HG02970 (cell line): ENCODE data around the gene NMT1.

Source experiments
- ATAC-seq: cut with Tn5 transposase; IDR thresholded peaks from one replicate; pipeline ENCODE4 v1.9.1; 2021; ENCODE audit warnings: mild to moderate bottlenecking, moderate library complexity, moderate number of reproducible peaks; ENCODE audit not compliant: unreplicated experiment, low FRiP score

Gene NMT1

GRCh38 chr17:45132320-45132571 lies 71.1 kb downstream of the NMT1 start, which contains the start of gene PLCD3:
Gene PLCD3 (minus strand): TSS chr17:45132515. CDS start chr17:45132410, 105 bp downstream.
- ATAC-seq, result no peak

- ATAC-seq, result no peak
Measured at GRCh38 chr17:45132572-45133463, 71.7 kb downstream of the NMT1 start.

DNA sequence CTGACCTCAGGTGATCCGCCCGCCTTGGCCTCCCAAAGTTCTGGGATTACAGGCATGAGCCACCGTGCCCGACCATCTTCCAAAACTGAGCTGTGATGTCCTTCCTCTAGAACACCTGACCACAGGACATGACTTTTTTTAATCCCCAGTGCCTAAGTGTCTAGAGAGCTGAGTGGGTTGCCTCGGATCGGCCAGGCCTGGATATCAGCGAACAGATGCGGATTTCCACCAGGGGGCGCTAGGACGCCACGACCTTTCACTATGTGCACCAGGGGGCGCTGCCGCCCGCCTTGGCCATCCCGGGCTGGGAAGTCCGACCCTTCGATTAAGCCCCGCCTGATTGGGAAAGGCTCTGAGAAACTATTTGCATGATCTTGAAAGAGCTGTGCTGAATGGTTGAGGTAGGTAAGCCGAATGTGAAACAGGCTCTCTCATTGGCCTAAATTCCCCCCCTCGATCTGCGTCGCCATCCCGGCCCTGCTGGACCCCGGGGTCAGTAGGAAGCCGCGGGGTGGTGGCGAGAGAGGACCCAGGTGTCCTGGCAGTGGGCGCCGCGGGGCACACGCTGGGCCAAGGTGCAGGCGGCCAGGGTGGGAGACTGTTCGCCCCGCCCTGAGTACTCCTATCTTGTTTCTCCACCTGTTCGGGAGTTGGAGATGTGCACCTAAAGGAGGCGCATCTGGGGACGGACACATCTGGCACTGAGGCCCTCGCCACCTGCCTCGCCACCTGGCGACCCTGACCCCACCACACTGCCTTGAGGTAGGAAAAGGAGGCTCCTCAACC lies 74.3 kb downstream of the NMT1 start, which contains the start of gene ACBD4:
TSS of gene ACBD4 (plus strand) at position 496 of the 786 bp plus-strand sequence. CDS start 458 bp downstream, outside the sequence.
- ATAC-seq, result peak; percentile 74

DNA sequence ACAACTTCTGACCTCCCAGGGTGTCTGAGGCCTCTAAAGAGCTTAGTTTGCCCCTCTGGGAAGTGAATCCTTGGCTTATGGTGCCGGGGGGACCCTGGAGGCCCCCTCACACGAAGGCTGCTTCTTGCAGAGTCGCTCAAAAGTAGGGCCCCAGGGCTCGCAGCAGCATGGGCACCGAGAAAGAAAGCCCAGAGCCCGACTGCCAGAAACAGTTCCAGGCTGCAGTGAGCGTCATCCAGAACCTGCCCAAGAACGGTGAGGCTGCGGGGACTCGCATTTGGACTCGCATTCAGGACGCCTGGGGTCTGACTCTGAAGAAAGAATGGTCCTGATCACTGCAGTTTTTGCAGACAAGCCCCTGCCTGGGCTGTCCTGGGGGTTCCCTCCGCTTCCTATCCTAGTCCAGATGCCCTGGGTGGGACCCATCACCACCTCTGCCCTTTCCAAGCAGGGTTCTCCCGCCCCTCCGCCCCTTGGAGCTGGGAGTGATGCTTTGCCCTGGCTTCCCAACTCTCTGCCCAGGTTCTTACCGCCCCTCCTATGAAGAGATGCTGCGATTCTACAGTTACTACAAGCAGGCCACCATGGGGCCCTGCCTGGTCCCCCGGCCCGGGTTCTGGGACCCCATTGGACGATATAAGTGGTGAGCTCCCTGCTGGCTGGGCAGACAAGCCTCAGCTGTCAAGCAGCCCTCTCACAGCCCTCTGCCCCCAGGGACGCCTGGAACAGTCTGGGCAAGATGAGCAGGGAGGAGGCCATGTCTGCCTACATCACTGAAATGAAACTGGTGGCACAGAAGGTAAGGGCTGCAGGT lies 75.1 kb downstream of the NMT1 start:
- ATAC-seq, result no peak

DNA sequence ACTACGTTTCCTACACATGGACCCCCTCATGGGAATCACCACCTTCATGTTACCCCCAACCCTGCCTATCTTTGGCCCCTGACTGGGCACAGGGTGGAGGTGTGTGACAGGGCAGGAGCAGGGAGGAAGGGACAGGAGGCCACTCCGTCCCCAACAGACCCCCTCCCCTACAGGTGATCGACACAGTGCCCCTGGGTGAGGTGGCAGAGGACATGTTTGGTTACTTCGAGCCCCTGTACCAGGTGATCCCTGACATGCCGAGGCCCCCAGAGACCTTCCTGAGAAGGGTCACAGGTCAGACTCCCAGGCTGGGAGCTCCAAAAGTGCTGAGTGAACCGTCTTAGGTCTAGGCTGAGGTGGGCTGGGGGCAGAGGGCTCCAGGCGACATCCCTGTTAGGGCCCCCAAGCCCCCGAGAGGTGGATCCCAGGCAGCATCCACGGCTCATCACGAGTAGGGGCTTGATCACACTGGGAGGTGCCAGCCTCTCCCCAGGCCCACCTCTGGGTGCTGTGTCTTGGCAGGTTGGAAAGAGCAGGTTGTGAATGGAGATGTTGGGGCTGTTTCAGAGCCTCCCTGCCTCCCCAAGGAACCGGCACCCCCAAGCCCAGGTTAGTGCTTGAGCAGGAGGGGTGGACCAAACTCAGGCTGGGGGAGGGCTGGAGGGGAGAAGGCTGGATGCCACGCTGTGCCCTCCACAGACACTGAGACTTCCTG lies 75.9 kb downstream of the NMT1 start:
- no peak for ATAC-seq

GRCh38 chr17:45137561-45138305 lies 76.6 kb downstream of the NMT1 start:
- ATAC-seq, result no peak

- ATAC-seq, result no peak
Measured at GRCh38 chr17:45138911-45139532, 77.9 kb downstream of the NMT1 start.

DNA sequence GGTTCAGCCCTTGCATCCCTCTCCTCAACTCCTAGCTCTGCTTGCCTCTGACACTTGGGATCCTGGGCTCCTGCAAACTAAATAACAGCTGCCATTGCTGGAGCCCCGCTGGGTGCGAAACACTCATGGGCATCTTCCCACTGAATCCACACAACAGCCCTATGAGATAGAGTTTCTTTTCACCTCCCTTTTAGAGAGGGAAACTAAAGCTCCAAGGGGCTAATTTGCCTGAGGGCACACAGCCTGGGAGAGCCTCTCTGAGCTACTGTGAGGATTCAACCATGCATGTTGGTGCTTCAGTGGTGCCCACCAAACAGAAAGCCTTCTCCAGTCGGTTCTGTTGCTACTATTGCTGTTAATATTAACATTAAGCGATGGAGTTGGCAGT lies 78.4 kb downstream of the NMT1 start:
- no peak for ATAC-seq

- ATAC-seq, result no peak
Measured at GRCh38 chr17:45143094-45143670, 82.1 kb downstream of the NMT1 start.

- no peak for ATAC-seq
Measured at GRCh38 chr17:45143767-45144198, 82.7 kb downstream of the NMT1 start.

- no peak for ATAC-seq
Measured at GRCh38 chr17:45144199-45145034, 83.3 kb downstream of the NMT1 start.

DNA sequence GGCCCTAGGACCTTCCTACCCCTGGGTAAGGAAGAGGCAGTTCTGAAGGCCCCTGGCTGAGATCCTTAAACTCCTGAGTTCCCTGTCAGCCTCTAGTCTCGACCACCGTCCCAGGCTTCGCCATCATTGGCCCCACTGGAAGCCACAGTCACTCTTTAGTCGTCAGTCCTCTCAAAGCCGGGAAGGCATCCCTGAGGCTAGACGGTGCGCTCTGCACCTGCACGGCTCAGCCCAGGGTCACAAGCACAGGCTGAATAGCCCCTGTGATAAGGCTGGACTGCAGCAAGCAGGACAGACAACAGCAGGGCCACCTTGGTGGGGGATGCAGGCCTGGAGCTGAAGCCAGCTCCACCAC lies 83.9 kb downstream of the NMT1 start:
- ATAC-seq, result no peak

- ATAC-seq, result no peak
Measured at GRCh38 chr17:45146166-45146565, 85.0 kb downstream of the NMT1 start.

DNA sequence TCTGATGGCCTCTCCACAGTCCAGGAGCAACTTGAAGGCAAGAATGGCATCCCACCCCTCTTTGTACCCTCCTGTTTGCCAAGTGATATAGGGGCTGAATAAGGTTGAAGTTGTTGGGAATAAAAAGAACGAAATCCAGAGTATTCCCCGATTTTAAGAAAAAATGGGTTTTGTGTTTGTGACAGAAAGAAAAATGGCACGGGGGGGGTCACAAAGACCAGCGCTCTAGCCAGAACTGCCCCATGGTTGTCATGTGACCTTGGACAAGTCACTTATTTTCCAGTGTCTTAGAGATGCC lies 85.4 kb downstream of the NMT1 start:
- no peak for ATAC-seq

DNA sequence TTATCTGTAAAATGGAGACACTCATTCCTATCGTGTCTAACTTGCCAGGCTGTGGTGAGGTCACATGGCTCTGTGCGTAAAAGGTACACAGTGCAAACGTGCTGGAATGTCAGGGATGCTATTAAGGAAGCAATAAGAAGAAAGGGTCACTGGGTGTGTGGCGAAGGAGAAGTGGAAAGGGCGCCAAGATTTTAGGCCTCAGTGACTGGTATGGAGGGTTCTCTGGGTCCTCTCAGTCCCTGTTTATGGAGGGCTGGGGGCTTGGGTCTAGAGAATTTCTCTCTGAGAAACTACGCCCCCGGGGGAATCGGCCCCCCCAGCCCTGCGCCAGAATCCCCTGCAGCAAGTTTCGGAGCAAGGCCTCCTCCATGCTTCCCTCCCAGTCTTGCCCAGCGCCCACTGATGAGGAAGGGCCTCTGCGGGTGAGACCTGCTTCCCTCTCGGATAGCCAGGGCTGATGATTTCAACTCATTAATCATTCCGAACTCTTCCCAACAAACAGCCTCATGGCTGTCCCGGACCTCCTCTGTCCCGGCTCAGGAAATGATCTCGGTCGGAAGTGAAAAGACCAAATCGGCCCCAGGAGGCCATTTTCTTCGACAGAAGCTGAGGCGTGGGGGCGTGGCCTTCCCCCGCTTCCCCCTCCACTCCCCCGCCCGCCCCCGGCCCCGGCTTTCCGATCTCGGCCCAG lies 85.9 kb downstream of the NMT1 start:
- no peak for ATAC-seq

DNA sequence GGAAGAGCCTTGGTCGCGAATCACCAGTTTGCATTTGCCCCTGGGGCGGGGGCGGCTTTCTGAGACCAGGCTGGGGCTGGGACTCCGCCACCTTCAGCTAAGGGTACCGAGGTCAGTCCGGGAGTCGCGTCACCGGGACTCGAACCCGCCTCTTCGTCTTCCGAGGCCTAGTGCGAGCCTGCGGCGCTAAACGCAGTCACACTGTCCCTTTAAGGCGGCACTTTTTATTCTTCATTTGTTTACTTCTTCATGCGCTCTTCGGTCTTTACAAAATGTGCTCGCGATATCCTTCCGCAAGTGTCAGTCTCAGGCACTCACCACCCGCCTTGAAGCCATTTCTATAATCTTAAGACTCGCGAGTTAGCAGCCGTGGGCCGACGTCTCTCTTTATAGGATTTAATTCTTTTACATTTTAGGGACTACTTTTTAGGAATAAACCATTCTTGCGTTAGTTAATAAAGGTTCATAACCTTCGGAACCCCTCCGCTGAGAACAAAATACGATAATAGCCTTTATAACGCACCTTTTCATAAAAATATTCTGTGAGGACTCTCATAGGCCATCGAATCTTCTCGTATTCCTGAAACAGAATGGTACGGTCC lies 86.6 kb downstream of the NMT1 start:
- no peak for ATAC-seq
